ENCODE data around the gene FNBP1L.

- TF ChIP-seq CTCF (IDR thresholded peaks at IDR 0.05) (no peak), POLR2A (IDR thresholded peaks at IDR 0.05) (no peak)
Observed at GRCh38 chr1:93501829-93502369, 54.0 kb downstream of the FNBP1L start.

All from testis (tissue), 2 donors.